Smooth muscle cell (in vitro differentiated cells): ENCODE measurements around the gene CDC25B. TPM values are rescaled to one million over a fixed set of nuclear protein-coding genes. Genes with fewer than 3 reads are reported as not detected.

Source experiments
- DNase-seq: peaks from one replicate; lab custom pipeline; 2025; ENCODE audit not compliant: unreplicated experiment; lab: John Stamatoyannopoulos, UW
- H2AFZ ChIP-seq: fragments of 200-600 bp; sonication (generic); 2 replicates; pipeline ENCODE4 v1.6.0; 2016; ENCODE audit warnings: antibody characterized with exemption, low read depth, mild to moderate bottlenecking
- H3F3A ChIP-seq: fragments of 200-600 bp; sonication (generic); 2 replicates; pipeline ENCODE4 v1.6.0; 2017; ENCODE audit warnings: antibody characterized with exemption, low read depth
- H3K27ac ChIP-seq: fragments of 200-600 bp; sonication (generic); 2 replicates; pipeline ENCODE4 v1.5.1; 2016; ENCODE audit warnings: low read depth, mild to moderate bottlenecking
- H3K27me3 ChIP-seq: fragments of 200-600 bp; sonication (generic); 2 replicates; pipeline ENCODE4 v1.6.1; 2016; ENCODE audit warnings: low read depth, mild to moderate bottlenecking
- H3K36me3 ChIP-seq: fragments of 200-600 bp; sonication (generic); 2 replicates; pipeline ENCODE4 v1.5.1; 2016; ENCODE audit warnings: low read depth
- H3K4me1 ChIP-seq: fragments of 200-600 bp; sonication (generic); 2 replicates; pipeline ENCODE4 v1.5.1; 2016; ENCODE audit warnings: low read depth
- H3K4me2 ChIP-seq: fragments of 200-600 bp; sonication (generic); 2 replicates; pipeline ENCODE4 v1.6.0; 2016; ENCODE audit warnings: mild to moderate bottlenecking
- H3K4me3 ChIP-seq: fragments of 200-600 bp; sonication (generic); 2 replicates; pipeline ENCODE4 v1.5.1; 2016; ENCODE audit warnings: mild to moderate bottlenecking
- H3K79me2 ChIP-seq: fragments of 200-600 bp; sonication (generic); 2 replicates; pipeline ENCODE4 v1.6.0; 2016; ENCODE audit warnings: low read depth, mild to moderate bottlenecking
- H3K9ac ChIP-seq: fragments of 200-600 bp; sonication (generic); 2 replicates; pipeline ENCODE4 v1.6.0; 2016; ENCODE audit warnings: low read depth
- H3K9me3 ChIP-seq: fragments of 200-600 bp; sonication (generic); replicated peaks from 2 replicates; pipeline ENCODE4 v1.5.1; 2016; ENCODE audit warnings: low read depth
- H4K20me1 ChIP-seq: fragments of 200-600 bp; sonication (generic); 2 replicates; pipeline ENCODE4 v1.6.0; 2016; ENCODE audit warnings: low read depth
- CTCF ChIP-seq: fragments of 200-600 bp; sonication (generic); IDR thresholded peaks from 2 replicates; pipeline ENCODE4 v1.5.1; 2017; ENCODE audit warnings: borderline replicate concordance, mild to moderate bottlenecking, antibody characterized with exemption; ENCODE audit not compliant: insufficient read depth, poor library complexity, severe bottlenecking
- whole genome bisulfite sequencing: methylation state at CpG from one replicate; pipeline ENCODE4 v1.1.7; 2016; ENCODE audit warnings: low lambda C conversion rate; 5-methylcytosine and 5-hydroxymethylcytosine counted together
- polyA plus RNA-seq: library from polyadenylated mRNA; unstranded; fragments of >200 nt; fragmentation: Nextera tagmentation; extraction: Ambion mirVana; gene quantifications from 2 replicates; pipeline ENCODE4 v1.2.1, GENCODE V29; 2016
- total RNA-seq: library from RNA; depleted of rRNA; stranded (reverse); fragments of >200 nt; gene quantifications from 2 replicates; pipeline ENCODE4 v1.2.3, GENCODE V29; 2014

CDC25B gene
- total and polyA plus RNA-seq, 2 experiments from 2014 or later: 14.7 to 14.8 TPM

- no peaks in the 10 kb centered on the region for H3K36me3 ChIP-seq
- no peak for TF ChIP-seq CTCF
- no peaks in the 10 kb centered on the region for H3K27me3 ChIP-seq
- H3K4me1 ChIP-seq: peaks cover 12% of the 10 kb centered on the region
- no peaks in the 10 kb centered on the region for H3K79me2 ChIP-seq
- no peaks in the 10 kb centered on the region for H4K20me1 ChIP-seq
- no peak overlapping the region for H3K9ac ChIP-seq
- no peak for DNase-seq
- 87% methylated on average over 7 of the region's 7 CpGs for WGBS
- H3F3A ChIP-seq: no peaks in the 10 kb centered on the region
- no peaks in the 10 kb centered on the region for H3K9me3 ChIP-seq
- no peak overlapping the region for H2AFZ ChIP-seq
- no peak overlapping the region for H3K27ac ChIP-seq
- no peak overlapping the region for H3K4me3 ChIP-seq
- no peak overlapping the region for H3K4me2 ChIP-seq
These were observed 24.5 kb upstream of the CDC25B start for GRCh38 chr20:3771552-3772058.

DNA sequence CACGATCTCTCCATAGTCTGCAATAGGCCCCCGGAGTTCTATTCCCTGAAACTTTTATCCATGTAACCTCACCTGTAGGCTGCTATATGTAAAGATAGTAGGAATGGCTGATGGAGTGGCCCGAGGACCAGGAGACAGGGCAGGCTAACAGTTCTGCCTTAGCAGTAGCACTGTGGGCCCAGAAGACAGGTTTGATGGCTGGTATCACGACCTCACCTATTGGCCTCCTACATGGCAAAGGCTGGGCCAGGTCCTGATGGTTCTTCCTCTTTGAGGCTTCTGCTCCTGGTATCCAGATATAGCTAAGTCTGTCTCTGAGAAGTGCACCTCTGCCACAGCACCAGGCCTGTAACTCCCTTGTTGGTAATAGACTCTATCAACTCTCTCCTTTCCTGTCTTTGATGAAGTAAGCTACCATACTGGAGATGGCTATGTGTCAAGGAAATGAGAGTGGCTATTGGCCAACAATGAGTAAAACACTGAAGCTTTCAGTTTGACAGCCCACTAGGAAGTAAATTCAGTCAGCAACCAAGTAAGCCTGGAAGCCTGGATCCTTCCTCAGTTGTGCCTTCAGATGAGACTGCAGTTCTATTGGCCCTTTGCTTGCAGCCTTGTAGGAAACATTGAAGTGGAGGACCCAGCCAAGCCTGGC, 20.5 kb upstream of the CDC25B start:
- 86% methylated on average over 4 of the region's 4 CpGs for WGBS

GRCh38 chr20:3777381-3777715, 18.8 kb upstream of the CDC25B start:
- Histone ChIP-seq H3K4me3 (peak overlapping the region; percentile 52), H3K9ac (no peak overlapping the region)

More for the DNA sequence above, 20.5 kb upstream of the CDC25B start:
- Histone ChIP-seq H3K36me3 (no peaks in the 10 kb centered on the region), H3K9ac (no peak overlapping the region), H3K9me3 (no peaks in the 10 kb centered on the region), H3K4me1 (peaks cover 5% of the 10 kb centered on the region), H3K27me3 (peaks cover 19% of the 10 kb centered on the region), H3K4me2 (no peak overlapping the region), H4K20me1 (no peaks in the 10 kb centered on the region), H2AFZ (no peak overlapping the region), H3K79me2 (no peaks in the 10 kb centered on the region), H3K27ac (no peak overlapping the region), H3F3A (no peaks in the 10 kb centered on the region), H3K4me3 (no peak overlapping the region)
- DNase-seq: no peak
- no peak for TF ChIP-seq CTCF

More at GRCh38 chr20:3777381-3777715, 18.8 kb upstream of the CDC25B start:
- no peaks in the 10 kb centered on the region for H3K36me3 ChIP-seq
- H3K27ac ChIP-seq: no peak overlapping the region
- H3K79me2 ChIP-seq: no peaks in the 10 kb centered on the region
- peaks cover 10% of the 10 kb centered on the region for H3K4me1 ChIP-seq
- no peak for TF ChIP-seq CTCF
- peaks cover under 1% of the 10 kb centered on the region for H4K20me1 ChIP-seq
- peak overlapping the region; percentile 90 for H3K4me2 ChIP-seq
- no peaks in the 10 kb centered on the region for H3K9me3 ChIP-seq
- H3F3A ChIP-seq: peaks cover 10% of the 10 kb centered on the region
- no peak for DNase-seq
- WGBS: 16% methylated on average over 16 of the region's 16 CpGs
- H3K27me3 ChIP-seq: peaks cover 19% of the 10 kb centered on the region
- H2AFZ ChIP-seq: peak overlapping the region; percentile 52
